Activated naive CD4-positive, alpha-beta T cell treated with anti-CD3 and anti-CD28 coated beads for 36 hours (primary cell): ENCODE results near the gene GSC2. TPM values are rescaled to one million over a fixed set of nuclear protein-coding genes. Genes with fewer than 3 reads are reported as not detected.

Experiments
- CTCF ChIA-PET: fragments of 350-600 bp; sonication (Branson Sonifier 250); formaldehyde crosslinking; loops from one replicate; lab custom pipeline; 2021; ENCODE audit warnings: antibody characterized with exemption; lab: Charles Lee
- DNase-seq: peaks from one replicate; pipeline ENCODE4 v3.0.0-alpha.2; 2020
- H3K27ac Mint-ChIP-seq: one replicate; pipeline ENCODE4 v1.8.0; 2021; ENCODE audit warnings: mild to moderate bottlenecking, mixed read lengths
- H3K27me3 Mint-ChIP-seq: one replicate; pipeline ENCODE4 v1.8.0; 2021; ENCODE audit warnings: low read depth, mixed read lengths
- H3K36me3 Mint-ChIP-seq: one replicate; pipeline ENCODE4 v1.8.0; 2021; ENCODE audit warnings: low read depth, mixed read lengths
- H3K4me1 Mint-ChIP-seq: one replicate; pipeline ENCODE4 v1.8.0; 2021; ENCODE audit warnings: low read depth, mixed read lengths
- H3K4me3 Mint-ChIP-seq: one replicate; pipeline ENCODE4 v1.8.0; 2021; ENCODE audit warnings: mild to moderate bottlenecking, moderate library complexity, mixed read lengths
- H3K9me3 Mint-ChIP-seq: one replicate; pipeline ENCODE4 v1.8.0; 2021; ENCODE audit warnings: mixed read lengths
- intact Hi-C: fragments of 100-400 bp; cut with micrococcal nuclease; formaldehyde crosslinking; loops from one replicate; pipeline ENCODE4 v1.15.1; 2023
- total RNA-seq, 2 experiments: library from RNA; stranded (reverse); gene quantifications; one replicate each; pipeline ENCODE4 v1.2.3, GENCODE V29; 2021

The GSC2 gene
- total RNA-seq, 2 experiments from 2014 or later, result not detected

DNA sequence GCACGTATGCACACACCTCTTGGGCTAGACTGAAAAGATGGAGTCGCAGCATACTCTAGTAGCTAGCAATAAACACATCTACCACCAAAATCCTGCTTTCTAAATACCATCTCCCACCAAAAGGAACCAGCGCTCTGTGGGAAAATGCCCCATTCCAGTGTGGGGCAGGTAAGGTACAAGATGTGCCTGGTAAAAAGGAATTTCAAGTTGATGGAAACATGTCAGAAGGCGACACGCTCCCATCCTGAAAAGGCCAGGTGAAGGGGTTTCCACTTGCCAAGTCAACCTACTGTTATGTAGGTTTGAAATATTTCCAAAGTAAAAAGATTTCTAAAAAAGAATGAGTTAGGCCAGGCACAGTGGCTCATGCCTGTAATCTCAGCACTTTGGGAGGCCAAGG lies 36.7 kb downstream of the GSC2 start:
- peaks cover 79% of the 10 kb centered on the region for H3K4me1 Mint-ChIP-seq
- no peaks in the 10 kb centered on the region for H3K9me3 Mint-ChIP-seq
- CTCF ChIA-PET, result no interaction called here
- H3K36me3 Mint-ChIP-seq, result no peaks in the 10 kb centered on the region
- no peak overlapping the region for H3K27ac Mint-ChIP-seq
- H3K4me3 Mint-ChIP-seq, result no peak overlapping the region
- intact Hi-C loops, result no loop called here
- no peaks in the 10 kb centered on the region for H3K27me3 Mint-ChIP-seq
- no peak for DNase-seq

DNA sequence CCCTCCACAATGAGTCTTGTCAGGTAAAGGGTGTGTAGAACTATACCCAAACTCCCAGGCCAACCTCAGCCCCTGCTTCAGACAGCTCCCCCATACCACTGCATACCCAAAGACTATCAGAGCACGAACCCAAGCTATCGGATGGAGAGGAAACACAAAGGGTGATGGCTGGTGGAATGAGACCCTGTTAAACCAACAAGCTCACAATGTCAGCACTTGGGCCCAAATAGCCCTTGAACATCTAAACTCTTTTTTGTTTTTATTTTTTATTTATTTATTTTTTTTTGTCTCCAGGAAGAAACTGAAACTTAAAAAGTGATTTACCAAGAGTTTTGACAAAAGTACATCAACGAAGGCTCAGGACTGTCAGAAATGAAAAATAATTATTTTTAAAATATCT lies 38.5 kb downstream of the GSC2 start:
- Mint-ChIP-seq H3K4me3 (no peak overlapping the region), H3K27me3 (no peaks in the 10 kb centered on the region), H3K36me3 (no peaks in the 10 kb centered on the region), H3K27ac (peak overlapping the region; percentile 47), H3K9me3 (no peaks in the 10 kb centered on the region), H3K4me1 (peaks cover 78% of the 10 kb centered on the region)
- CTCF ChIA-PET, result interaction anchor here (1.9 kb wide), 1 partner anchor 33 kb away, joined by 11 read pairs; the partner anchor contains the start of gene ESS2
- DNase-seq, result no peak
- intact Hi-C loops, result no loop called here

DNA sequence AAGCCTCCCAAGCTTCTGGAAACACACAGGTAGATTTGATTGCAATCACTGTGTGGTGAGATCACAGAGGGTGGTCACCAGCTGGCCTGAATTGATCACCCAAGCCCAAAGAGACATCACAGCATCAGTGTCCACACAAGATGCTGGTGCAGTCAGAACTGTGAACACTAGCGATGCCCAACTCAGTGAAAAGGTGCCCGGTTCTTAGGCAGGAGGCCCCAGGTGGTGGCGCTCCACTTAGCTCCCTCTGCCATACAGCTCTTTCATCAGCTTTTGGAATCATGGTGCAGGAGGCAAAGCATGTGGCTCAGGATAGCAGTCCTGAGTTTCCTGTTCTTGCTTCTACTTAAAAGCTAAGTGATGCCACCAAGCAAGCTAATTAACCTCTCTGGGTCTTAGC lies 39.0 kb downstream of the GSC2 start:
- intact Hi-C loops, result no loop called here
- Mint-ChIP-seq H3K9me3 (no peaks in the 10 kb centered on the region), H3K36me3 (no peaks in the 10 kb centered on the region), H3K4me3 (no peak overlapping the region), H3K27me3 (no peaks in the 10 kb centered on the region), H3K4me1 (peaks cover 78% of the 10 kb centered on the region), H3K27ac (peak overlapping the region; percentile 14)
- no peak for DNase-seq
- CTCF ChIA-PET, result interaction anchor here (0.6 to 1.9 kb wide), 8 partner anchors 10 to 516 kb away, joined by 4 to 11 read pairs (median 5); partner anchors contain the start of gene ESS2

DNA sequence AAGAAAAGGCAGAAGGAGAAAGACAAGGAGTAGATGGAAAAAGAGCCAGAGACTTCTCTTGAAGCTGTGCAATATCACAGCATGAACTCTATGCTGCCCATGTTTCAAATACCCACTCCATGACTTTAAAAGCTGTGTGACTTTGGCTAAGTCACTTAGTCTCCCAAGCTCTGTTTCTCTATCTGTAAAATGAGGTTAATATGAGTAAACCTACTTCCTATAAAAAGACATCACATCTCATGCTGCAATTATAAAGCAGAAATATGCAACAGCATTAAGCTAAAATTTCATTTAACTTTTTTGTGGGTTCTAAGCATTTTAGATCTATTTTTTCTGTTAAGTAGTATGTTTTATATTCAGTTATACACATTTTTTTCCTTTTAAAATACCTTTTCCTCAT lies 39.4 kb downstream of the GSC2 start:
- no peaks in the 10 kb centered on the region for H3K27me3 Mint-ChIP-seq
- CTCF ChIA-PET, result interaction anchor here (0.6 to 1.9 kb wide), 9 partner anchors 11 to 516 kb away, joined by 4 to 11 read pairs (median 5); partner anchors contain the start of gene ESS2
- intact Hi-C loops, result no loop called here
- DNase-seq, result no peak
- no peaks in the 10 kb centered on the region for H3K9me3 Mint-ChIP-seq
- no peak overlapping the region for H3K4me3 Mint-ChIP-seq
- H3K36me3 Mint-ChIP-seq, result no peaks in the 10 kb centered on the region
- peaks cover 78% of the 10 kb centered on the region for H3K4me1 Mint-ChIP-seq
- peak overlapping the region; percentile 14 for H3K27ac Mint-ChIP-seq

DNA sequence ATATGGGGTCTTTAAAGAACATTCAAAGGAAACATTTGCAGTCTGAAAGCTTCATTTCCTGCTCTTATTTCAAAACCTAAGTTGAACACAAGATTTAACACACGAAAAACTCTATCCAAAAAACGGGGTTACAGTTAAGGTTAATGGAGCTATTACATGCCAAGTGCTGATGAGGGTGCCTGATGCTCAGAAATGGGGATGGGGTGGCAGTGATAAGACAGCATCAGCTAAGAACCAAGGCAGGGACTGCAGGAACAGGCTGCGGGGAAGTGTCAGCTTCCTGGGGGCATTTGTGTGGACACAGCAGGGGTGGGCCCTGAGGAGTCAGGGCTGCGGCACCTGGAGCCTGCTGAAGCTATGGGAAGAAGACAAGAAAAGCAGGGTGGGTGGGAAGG lies 40.0 kb downstream of the GSC2 start:
- Mint-ChIP-seq H3K9me3 (no peaks in the 10 kb centered on the region), H3K27ac (peak overlapping the region; percentile 79), H3K4me3 (peak overlapping the region; percentile 39), H3K36me3 (no peaks in the 10 kb centered on the region), H3K27me3 (no peaks in the 10 kb centered on the region), H3K4me1 (peaks cover 73% of the 10 kb centered on the region)
- CTCF ChIA-PET, result interaction anchor here (1.0 to 1.9 kb wide), 4 partner anchors 11 to 73 kb away, joined by 4 to 11 read pairs (median 4); partner anchors contain the start of gene ESS2
- DNase-seq, result no peak
- intact Hi-C loops, result no loop called here

DNA sequence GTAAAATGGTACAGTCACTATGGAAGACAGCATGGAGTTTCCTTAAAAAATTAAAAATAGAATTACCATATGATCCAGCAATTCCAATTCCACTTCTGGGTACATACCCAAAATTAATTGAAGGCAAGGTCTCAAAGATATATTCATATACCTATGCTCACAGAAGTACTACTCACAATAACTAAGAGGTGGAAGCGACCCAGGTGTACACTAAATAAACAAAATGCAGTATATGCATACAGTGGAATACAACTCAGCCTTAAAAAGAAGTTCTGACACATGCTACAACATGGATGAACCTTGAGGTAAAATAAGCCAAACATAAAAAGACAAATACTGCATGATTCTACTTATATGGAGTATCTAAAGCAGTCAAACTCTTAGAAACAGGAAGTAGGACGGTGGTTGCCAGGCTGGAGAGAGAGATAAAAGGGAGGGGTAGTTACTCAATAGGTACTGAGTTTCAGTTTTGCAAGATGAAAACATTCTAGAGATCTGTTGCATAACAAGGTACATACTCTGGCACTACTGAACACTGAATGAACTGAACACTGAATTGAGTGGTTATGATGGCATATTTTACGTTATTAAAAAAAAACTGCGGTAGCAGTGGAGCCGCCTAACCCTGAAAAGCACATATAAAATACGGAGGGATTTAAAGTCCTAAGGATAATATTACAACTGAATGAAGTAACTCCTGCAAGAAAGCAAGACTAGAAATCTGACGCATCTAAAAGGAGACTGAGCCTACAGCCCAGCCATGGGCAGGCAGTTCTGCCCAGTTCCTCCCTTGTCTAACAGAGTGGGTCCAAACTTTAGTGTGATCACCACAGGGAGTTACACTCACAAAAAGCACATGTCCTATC lies 40.7 kb downstream of the GSC2 start:
- Mint-ChIP-seq H3K4me3 (peak overlapping the region; percentile 39), H3K27me3 (no peaks in the 10 kb centered on the region), H3K36me3 (no peaks in the 10 kb centered on the region), H3K9me3 (no peaks in the 10 kb centered on the region), H3K27ac (peak overlapping the region; percentile 79), H3K4me1 (peaks cover 67% of the 10 kb centered on the region)
- intact Hi-C loops, result loop anchor here (1.0 to 5.0 kb wide), 7 partner anchors 13 to 369 kb away; partner anchors contain the start of genes CDC45, CLTCL1, DGCR2 and ESS2
- DNase-seq, result peak; percentile 78
- CTCF ChIA-PET, result interaction anchor here (1.1 to 1.9 kb wide), 3 partner anchors 12 to 73 kb away, joined by 4 to 11 read pairs (median 4); partner anchors contain the start of gene ESS2

DNA sequence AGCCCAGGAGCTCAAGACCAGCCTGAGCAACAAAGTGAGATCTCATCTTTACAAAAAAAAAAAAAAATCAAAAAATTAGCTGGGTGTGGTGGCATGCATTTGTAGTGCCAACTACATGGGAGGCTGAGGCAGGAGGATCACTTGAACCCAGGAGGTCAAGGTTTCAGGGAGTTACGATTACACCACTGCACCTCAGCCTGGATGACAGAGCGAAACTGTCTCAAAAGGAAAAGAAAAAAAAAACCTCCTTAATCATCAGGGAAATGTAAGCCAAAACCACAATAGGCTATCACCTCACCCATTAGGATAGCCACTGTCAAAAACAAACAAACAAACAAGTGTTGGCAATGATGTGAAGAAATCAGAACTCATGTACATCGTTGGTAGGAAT lies 41.3 kb downstream of the GSC2 start:
- peak overlapping the region; percentile 66 for H3K27ac Mint-ChIP-seq

DNA sequence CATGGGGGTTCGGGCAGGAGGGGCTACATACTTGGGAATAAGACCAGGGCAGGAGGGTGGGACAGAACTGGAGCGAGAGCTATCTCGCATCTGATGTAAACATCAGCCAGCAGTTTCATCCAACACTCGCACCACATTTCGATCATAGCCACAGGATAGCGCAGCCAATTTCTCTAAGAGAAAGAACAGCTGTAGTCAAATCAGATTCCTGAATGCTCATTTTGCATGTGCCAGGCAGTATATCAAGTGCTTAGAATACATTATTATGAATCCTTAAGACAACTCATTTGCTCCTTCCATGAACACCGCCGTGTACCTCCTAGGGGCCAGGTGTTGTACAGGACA lies 42.4 kb downstream of the GSC2 start:
- CTCF ChIA-PET, result interaction anchor here (1.6 kb wide), 1 partner anchor 10 kb away, joined by 3 read pairs; no protein-coding TSS in a partner anchor
- Mint-ChIP-seq H3K4me1 (peaks cover 66% of the 10 kb centered on the region), H3K36me3 (no peaks in the 10 kb centered on the region), H3K9me3 (no peaks in the 10 kb centered on the region), H3K4me3 (no peak overlapping the region), H3K27me3 (no peaks in the 10 kb centered on the region), H3K27ac (no peak overlapping the region)
- intact Hi-C loops, result loop anchor here (2.0 to 5.0 kb wide), 4 partner anchors 71 to 371 kb away; partner anchors contain the start of genes CDC45, CLTCL1, HIRA and MRPL40
- DNase-seq, result no peak

More for the DNA sequence above, 41.3 kb downstream of the GSC2 start:
- CTCF ChIA-PET, result interaction anchor here (1.6 kb wide), 1 partner anchor 11 kb away, joined by 3 read pairs; no protein-coding TSS in a partner anchor
- Mint-ChIP-seq H3K36me3 (no peaks in the 10 kb centered on the region), H3K4me1 (peaks cover 70% of the 10 kb centered on the region), H3K4me3 (no peak overlapping the region), H3K9me3 (no peaks in the 10 kb centered on the region), H3K27me3 (no peaks in the 10 kb centered on the region)
- intact Hi-C loops, result loop anchor here (1.0 to 5.0 kb wide), 7 partner anchors 13 to 370 kb away; partner anchors contain the start of genes CDC45, CLTCL1, DGCR2 and ESS2
- no peak for DNase-seq

DNA sequence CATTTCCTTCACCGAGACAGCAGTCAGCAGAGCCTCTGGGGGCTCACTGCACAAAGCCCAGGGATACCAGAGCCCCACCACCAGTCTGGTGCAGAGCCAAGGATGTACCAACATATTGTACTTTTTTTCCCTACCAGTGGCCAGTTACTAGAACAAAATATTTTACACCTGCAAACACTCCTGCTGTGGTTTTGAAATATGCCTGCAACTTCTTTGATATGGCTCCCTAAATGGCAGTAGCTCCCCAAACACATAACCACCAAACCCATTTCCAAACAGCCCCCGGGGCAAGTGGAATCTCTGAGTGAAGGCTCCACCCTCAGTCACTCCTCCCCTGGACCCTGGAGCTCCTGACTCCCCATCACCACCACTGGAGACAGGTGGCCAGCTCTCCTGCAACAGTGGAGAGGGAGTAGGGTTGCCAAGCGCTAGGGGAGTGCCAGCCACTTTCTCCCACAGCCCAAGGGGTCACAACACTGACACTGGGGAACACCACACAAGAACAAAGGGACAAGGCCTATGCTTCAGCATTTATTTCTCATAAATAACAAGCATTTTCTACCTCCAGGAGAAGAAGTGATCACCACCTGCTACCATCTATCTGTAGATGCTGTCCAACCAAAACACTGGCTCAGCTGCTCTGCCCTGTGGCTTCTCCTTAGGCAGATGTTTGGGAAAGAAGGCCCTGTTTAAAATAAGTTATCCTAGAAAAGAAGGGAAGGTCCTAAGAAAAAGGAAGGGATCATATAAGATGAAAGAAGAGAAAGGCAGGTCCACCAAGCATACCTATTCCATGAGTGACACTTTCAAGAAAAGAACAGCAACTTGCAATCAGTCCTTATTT lies 43.0 kb downstream of the GSC2 start:
- Mint-ChIP-seq H3K27ac (peak overlapping the region; percentile 43), H3K4me1 (peaks cover 62% of the 10 kb centered on the region), H3K9me3 (no peaks in the 10 kb centered on the region), H3K4me3 (no peak overlapping the region), H3K27me3 (no peaks in the 10 kb centered on the region), H3K36me3 (no peaks in the 10 kb centered on the region)
- CTCF ChIA-PET, result interaction anchor here (1.6 to 2.4 kb wide), 2 partner anchors 9 to 11 kb away, joined by 3 to 7 read pairs; no protein-coding TSS in a partner anchor
- DNase-seq, result no peak
- intact Hi-C loops, result loop anchor here (5.0 kb wide), 2 partner anchors 185 to 325 kb away; partner anchors contain the start of genes CLTCL1, HIRA and MRPL40

DNA sequence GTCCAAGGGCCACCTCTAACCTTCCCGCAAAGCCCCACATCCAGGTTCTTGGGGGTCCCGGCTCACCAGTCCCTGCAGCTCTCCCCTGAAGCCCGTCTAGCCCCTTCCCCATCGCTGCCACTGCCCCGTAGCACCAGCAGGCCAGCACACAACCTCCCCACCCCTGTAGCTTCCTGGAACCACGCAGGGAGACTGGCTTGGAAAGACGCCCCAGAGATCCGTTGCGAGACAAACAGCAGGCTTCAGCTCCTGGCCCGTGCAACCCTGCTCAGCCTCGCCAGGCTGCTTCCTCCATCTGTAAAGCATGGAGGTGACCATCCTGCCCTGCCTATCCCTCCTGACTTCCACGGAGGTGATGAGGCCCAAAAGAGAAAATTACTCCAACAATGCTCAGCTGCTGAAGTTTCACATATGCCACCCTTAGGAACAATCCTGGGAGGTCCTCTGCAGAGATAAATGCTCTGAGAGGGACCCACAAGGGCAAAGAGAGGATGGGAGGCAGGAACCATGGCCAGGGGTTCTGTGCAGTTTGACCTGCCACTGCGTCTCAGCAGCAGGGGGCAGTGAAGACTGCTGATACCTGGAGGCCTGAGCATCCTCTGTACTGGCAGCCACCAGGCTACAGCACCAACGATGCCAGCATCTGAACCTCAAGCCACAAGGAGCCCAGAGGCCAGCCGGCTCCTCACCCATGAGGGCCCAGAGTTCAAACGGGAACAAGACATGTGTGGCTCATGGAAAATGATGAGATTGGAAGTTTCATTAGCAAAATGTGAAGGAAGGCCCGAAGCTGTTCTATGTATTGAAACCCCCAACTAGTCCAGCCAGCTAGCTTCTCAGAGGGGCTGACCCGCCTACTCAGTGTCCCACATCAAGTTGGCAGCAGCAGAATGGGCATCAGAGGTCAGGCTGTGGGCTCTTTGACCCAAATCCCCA lies 44.0 kb downstream of the GSC2 start:
- peak; percentile 74 for DNase-seq
- Mint-ChIP-seq H3K4me1 (peaks cover 57% of the 10 kb centered on the region), H3K36me3 (no peaks in the 10 kb centered on the region), H3K27ac (no peak overlapping the region), H3K27me3 (no peaks in the 10 kb centered on the region), H3K9me3 (no peaks in the 10 kb centered on the region), H3K4me3 (no peak overlapping the region)
- CTCF ChIA-PET, result interaction anchor here (0.5 to 2.4 kb wide), 6 partner anchors 8 to 52 kb away, joined by 3 to 7 read pairs (median 3); no protein-coding TSS in a partner anchor
- intact Hi-C loops, result loop anchor here (5.0 kb wide), 2 partner anchors 186 to 326 kb away; partner anchors contain the start of genes CLTCL1, HIRA and MRPL40

DNA sequence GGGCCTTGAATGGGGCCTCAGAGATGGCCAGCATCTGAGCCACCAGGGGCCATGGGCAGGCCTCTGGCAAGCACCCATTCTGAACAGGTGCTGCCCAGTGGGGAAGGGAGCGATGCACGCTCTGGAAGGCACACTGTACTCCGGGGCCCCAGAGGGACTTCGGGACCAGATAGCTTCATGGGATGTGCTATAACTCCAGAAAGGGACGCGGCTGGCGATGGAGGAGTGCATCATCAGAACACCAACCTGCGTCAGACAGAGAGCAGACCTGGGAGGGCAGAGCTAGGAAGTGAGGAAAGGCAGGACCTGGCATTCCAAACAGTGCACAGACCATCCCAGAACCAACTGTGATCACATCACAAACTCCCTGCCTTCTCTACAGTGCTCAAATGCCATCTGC lies 44.6 kb downstream of the GSC2 start:
- Mint-ChIP-seq H3K27ac (no peak overlapping the region), H3K4me3 (no peak overlapping the region), H3K36me3 (no peaks in the 10 kb centered on the region), H3K4me1 (peaks cover 52% of the 10 kb centered on the region), H3K9me3 (no peaks in the 10 kb centered on the region), H3K27me3 (no peaks in the 10 kb centered on the region)
- DNase-seq, result no peak
- CTCF ChIA-PET, result interaction anchor here (0.5 to 2.4 kb wide), 6 partner anchors 8 to 52 kb away, joined by 3 to 7 read pairs (median 3); no protein-coding TSS in a partner anchor
- intact Hi-C loops, result loop anchor here (5.0 kb wide), 2 partner anchors 187 to 327 kb away; partner anchors contain the start of genes CLTCL1, HIRA and MRPL40
